ENCODE measurements around the gene MARVELD1.
"Not testable (repeated sequence)": the region's sequence is repeated elsewhere in the genome, so short reads cannot be mapped to it uniquely, and the experiment has no call there.

Gene MARVELD1

DNA sequence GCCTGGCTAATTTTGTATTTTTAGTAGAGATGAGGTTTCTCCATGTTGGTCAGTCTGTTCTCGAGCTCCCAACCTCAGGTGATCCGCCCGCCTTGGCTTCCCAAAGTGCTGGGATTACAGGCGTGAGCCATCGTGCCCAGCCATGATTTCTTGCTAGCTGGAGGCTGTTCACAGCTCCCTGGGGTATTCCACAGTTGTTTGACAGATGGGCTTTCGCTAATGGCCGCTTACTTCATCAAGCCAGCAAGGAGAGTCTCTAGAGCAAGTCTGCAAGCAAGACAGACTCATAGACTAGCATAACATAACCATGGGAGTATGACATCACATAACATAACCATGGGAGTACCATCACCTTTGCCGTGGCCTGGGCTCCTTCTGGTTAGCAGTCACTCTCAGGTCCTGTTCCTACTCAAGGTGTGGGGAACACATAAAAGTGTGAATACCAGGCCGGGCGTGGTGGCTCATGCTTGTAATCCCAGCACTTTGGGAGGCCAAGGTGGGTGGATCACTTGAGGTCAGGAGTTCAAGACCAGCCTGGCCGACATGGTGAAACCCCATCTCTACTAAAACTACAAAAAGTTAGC, 15.4 kb upstream of the MARVELD1 start:
- 79 to 93% methylated on average over 8 to 9 of the region's 11 CpGs for WGBS, 2 experiments (ENCODE audit: insufficient coverage in 2 of 2)

DNA sequence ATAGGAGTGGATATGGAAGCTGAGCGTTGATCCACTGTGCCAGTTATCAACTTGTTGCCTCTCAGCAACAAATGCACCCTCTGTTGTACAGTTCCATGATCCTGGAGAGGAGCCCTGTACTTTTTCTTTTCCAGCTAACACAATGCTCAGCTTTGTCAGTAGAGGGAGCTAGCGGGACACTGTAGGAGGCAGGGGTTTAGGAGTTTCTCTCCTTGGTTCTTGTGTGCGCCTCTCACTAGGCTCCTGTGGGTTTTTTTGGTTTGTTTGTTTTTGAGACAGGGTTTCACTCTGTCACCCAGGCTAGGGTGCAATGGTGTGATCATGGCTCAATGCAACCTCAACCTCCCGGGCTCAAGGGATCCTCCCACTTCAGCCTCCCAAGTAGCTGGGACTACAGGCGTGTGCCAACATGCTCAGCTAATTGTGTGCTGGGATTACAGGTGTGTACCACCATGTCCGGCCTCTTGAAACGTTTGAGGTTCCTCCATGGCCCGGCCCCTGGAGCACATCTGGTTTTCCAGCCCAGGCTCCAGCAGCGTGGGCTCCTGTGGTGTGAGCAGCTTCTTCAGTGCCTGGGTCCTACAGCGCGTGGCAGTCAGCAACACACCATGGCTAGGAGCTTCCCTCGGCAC, 12.0 kb upstream of the MARVELD1 start:
- no peaks in the 10 kb centered on the region for H3K9me3 ChIP-seq (ENCODE audit: control insufficient read depth, low read length)
- H3K27ac ChIP-seq (ENCODE audit: low read depth, low read length, severe bottlenecking) = no peak overlapping the region
- WGBS, 2 experiments (ENCODE audit: insufficient coverage in 2 of 2) = 55 to 77% methylated on average over 10 to 11 of the region's 12 CpGs
- H3K36me3 ChIP-seq (ENCODE audit: control insufficient read depth, insufficient read depth, low read length) = no peaks in the 10 kb centered on the region
- H3K4me3 ChIP-seq (ENCODE audit: extremely low read depth, insufficient read depth, low read length, poor library complexity, severe bottlenecking) = no peak overlapping the region
- H3K4me1 ChIP-seq (ENCODE audit: control insufficient read depth, insufficient read depth, low read length, poor library complexity, severe bottlenecking) = peaks cover 2% of the 10 kb centered on the region

More for the DNA sequence above, 15.4 kb upstream of the MARVELD1 start:
- H3K9me3 ChIP-seq (ENCODE audit: control insufficient read depth, low read length); H3K4me1 ChIP-seq (ENCODE audit: control insufficient read depth, insufficient read depth, low read length, poor library complexity, severe bottlenecking); H3K36me3 ChIP-seq (ENCODE audit: control insufficient read depth, insufficient read depth, low read length); H3K4me3 ChIP-seq (ENCODE audit: extremely low read depth, insufficient read depth, low read length, poor library complexity, severe bottlenecking); H3K27ac ChIP-seq (ENCODE audit: low read depth, low read length, severe bottlenecking): not testable (repeated sequence)

DNA sequence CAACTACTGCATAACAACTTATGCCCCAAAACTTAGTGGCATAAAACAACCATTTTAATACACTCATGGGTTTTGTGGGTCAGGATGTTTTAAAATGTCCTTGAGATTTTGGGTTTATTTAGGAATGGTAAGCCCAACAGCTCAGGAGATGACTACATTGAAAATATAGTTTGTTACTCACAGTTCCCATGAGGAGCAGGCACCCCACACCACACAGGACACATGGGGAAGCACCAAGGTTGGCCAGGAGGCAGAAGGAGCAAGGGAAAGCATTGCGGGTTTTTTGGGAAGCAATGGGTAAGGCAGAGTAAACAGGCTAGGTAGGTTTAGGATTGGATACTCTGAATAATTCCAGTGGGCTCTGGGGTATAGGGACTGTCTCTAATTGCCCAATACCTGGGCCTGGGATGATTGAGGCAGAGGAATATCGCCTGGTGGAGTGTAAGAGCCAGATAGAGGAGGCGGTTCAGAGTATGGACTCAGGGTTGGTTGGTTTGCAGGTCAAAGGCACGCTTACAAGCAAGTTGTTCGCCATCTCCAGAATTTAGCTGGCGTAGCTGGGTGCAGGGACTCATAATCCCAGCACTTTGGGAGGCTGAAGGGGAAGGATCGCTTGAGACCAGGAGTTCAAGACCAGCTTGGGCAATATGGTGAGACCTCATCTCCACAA, 10.0 kb upstream of the MARVELD1 start:
- WGBS, 2 experiments (ENCODE audit: insufficient coverage in 2 of 2) = 72 to 80% methylated on average over 5 to 6 of the region's 7 CpGs
- Histone ChIP-seq H3K4me1 (ENCODE audit: control insufficient read depth, insufficient read depth, low read length, poor library complexity, severe bottlenecking) (peaks cover 2% of the 10 kb centered on the region), H3K9me3 (ENCODE audit: control insufficient read depth, low read length) (no peaks in the 10 kb centered on the region), H3K36me3 (ENCODE audit: control insufficient read depth, insufficient read depth, low read length) (no peaks in the 10 kb centered on the region), H3K4me3 (ENCODE audit: extremely low read depth, insufficient read depth, low read length, poor library complexity, severe bottlenecking) (no peak overlapping the region), H3K27ac (ENCODE audit: low read depth, low read length, severe bottlenecking) (no peak overlapping the region)

DNA sequence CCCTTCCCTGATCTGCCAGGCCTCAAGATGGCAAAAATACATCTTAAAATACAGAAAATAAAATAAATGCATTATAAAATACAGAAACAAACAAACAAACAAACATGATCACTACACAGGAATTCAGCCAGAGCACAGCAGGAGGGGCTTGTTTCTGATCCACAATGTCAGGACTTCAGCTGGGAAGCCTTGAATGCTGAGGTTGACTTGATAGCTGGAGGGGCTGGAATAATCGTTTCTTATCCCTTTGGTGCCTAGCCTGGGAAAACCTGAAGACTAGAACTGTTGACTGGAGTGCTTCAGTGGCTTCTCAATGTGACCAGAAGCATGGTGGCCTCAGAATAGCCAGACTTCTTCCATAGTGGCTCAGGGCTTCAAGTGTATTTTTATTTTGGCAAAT, 9.2 kb upstream of the MARVELD1 start:
- WGBS, 2 experiments (ENCODE audit: insufficient coverage in 2 of 2) = 100% methylated on average over 1 of the region's 1 CpG; no CpG with 5 or more reads in 1 of the 2 experiments
- Histone ChIP-seq H3K4me1 (ENCODE audit: control insufficient read depth, insufficient read depth, low read length, poor library complexity, severe bottlenecking) (peaks cover 2% of the 10 kb centered on the region), H3K4me3 (ENCODE audit: extremely low read depth, insufficient read depth, low read length, poor library complexity, severe bottlenecking) (no peak overlapping the region), H3K27ac (ENCODE audit: low read depth, low read length, severe bottlenecking) (no peak overlapping the region), H3K9me3 (ENCODE audit: control insufficient read depth, low read length) (no peaks in the 10 kb centered on the region), H3K36me3 (ENCODE audit: control insufficient read depth, insufficient read depth, low read length) (no peaks in the 10 kb centered on the region)

DNA sequence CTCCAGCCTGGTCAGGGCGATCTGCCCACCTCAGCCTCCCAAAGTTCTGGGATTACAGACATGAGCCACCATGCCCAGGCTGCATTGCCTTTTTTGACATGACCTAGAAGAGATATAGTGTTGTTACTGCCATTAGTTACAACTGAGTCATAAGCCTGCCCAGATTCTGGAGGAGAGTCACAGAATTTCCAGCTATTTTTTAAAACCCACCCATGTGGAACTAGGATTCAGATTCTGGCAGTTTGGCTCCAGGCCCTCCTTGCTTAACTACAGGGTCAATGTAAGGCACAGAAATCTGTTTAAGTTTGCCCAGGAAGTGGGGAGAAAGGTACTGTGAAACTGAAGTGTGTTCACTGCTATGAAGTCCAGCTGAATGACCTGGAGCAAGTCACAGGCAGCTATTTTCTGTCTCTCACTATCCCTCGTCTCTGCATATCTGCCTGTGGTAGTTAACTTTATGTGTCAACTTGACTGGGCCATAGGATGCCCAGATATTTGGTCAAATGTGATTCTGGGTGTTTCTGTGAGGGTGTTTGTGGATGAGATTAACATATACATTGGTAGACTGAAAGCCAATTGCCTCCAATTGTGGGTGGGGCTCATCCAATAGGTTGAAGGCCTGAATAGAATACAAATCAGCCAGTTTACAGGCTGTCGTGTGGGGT, 8.4 kb upstream of the MARVELD1 start:
- Histone ChIP-seq H3K4me3 (ENCODE audit: extremely low read depth, insufficient read depth, low read length, poor library complexity, severe bottlenecking) (no peak overlapping the region), H3K36me3 (ENCODE audit: control insufficient read depth, insufficient read depth, low read length) (no peaks in the 10 kb centered on the region), H3K9me3 (ENCODE audit: control insufficient read depth, low read length) (no peaks in the 10 kb centered on the region), H3K4me1 (ENCODE audit: control insufficient read depth, insufficient read depth, low read length, poor library complexity, severe bottlenecking) (peaks cover 5% of the 10 kb centered on the region), H3K27ac (ENCODE audit: low read depth, low read length, severe bottlenecking) (no peak overlapping the region)
- 100% methylated on average over 2 of the region's 3 CpGs; no CpG with 5 or more reads in 1 of the 2 experiments for WGBS, 2 experiments (ENCODE audit: insufficient coverage in 2 of 2)

DNA sequence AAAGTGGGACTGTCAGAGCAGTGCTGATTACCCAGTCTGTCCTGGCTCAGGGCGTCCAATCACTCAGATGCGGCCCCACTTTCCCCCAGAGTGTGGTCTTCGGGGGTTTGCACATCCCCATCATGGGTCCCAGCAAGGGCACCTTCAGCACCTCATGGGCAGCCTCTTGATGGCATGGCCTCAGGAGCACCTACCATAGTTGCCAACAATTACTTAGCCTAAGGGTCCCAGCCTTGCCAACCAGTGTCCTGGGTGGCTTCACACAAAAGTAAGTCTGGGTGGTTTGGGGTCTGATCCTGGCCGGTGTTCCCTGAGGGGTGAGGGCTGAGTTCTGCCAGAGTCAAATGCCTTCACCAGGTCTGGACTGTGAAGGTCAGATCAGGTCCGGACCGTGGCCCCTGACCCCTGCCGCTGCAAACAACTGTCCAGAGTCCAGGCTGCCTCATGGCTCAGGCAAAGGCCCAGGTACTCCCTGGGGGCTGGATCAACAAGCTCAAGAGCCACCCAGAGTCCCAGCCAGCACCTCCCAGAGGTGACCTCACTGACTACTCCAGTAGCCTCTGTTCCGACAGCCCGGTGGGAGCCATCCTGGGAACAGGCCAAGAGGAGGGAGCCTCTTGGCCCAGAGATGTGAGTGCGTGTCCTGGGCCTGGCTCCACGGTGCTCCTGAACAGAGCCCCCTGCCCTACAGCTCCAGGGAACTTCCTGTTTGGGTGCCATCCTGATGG, 6.2 kb upstream of the MARVELD1 start:
- Histone ChIP-seq H3K36me3 (ENCODE audit: control insufficient read depth, insufficient read depth, low read length) (no peaks in the 10 kb centered on the region), H3K27ac (ENCODE audit: low read depth, low read length, severe bottlenecking) (no peak overlapping the region), H3K4me1 (ENCODE audit: control insufficient read depth, insufficient read depth, low read length, poor library complexity, severe bottlenecking) (peaks cover 5% of the 10 kb centered on the region), H3K4me3 (ENCODE audit: extremely low read depth, insufficient read depth, low read length, poor library complexity, severe bottlenecking) (no peak overlapping the region), H3K9me3 (ENCODE audit: control insufficient read depth, low read length) (no peaks in the 10 kb centered on the region)
- WGBS, 2 experiments (ENCODE audit: insufficient coverage in 2 of 2) = 92 to 95% methylated on average over 10 to 11 of the region's 11 CpGs

DNA sequence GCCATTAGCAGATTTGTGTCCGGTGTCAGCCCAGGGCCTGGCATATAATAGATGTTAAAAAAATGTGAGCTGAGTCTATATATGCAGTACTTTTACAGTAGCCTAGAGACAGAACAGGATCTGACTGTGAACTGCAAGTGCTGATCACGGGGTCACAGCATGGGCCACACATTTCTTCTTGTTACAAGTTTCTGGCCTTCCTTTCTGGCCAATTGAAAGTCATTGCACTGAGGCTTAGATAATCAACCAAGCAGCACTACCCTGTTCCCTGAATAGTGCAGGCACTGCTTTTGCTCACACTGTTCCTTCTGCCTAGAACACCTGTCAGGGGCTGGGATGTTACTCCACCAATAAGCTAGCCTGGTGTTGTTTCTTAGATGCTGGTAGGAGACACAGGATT, 5.4 kb upstream of the MARVELD1 start:
- no peaks in the 10 kb centered on the region for H3K36me3 ChIP-seq (ENCODE audit: control insufficient read depth, insufficient read depth, low read length)
- no peaks in the 10 kb centered on the region for H3K9me3 ChIP-seq (ENCODE audit: control insufficient read depth, low read length)
- no peak overlapping the region for H3K4me3 ChIP-seq (ENCODE audit: extremely low read depth, insufficient read depth, low read length, poor library complexity, severe bottlenecking)
- 86 to 96% methylated on average over 2 of the region's 2 CpGs for WGBS, 2 experiments (ENCODE audit: insufficient coverage in 2 of 2)
- no peak overlapping the region for H3K27ac ChIP-seq (ENCODE audit: low read depth, low read length, severe bottlenecking)
- peaks cover 10% of the 10 kb centered on the region for H3K4me1 ChIP-seq (ENCODE audit: control insufficient read depth, insufficient read depth, low read length, poor library complexity, severe bottlenecking)

DNA sequence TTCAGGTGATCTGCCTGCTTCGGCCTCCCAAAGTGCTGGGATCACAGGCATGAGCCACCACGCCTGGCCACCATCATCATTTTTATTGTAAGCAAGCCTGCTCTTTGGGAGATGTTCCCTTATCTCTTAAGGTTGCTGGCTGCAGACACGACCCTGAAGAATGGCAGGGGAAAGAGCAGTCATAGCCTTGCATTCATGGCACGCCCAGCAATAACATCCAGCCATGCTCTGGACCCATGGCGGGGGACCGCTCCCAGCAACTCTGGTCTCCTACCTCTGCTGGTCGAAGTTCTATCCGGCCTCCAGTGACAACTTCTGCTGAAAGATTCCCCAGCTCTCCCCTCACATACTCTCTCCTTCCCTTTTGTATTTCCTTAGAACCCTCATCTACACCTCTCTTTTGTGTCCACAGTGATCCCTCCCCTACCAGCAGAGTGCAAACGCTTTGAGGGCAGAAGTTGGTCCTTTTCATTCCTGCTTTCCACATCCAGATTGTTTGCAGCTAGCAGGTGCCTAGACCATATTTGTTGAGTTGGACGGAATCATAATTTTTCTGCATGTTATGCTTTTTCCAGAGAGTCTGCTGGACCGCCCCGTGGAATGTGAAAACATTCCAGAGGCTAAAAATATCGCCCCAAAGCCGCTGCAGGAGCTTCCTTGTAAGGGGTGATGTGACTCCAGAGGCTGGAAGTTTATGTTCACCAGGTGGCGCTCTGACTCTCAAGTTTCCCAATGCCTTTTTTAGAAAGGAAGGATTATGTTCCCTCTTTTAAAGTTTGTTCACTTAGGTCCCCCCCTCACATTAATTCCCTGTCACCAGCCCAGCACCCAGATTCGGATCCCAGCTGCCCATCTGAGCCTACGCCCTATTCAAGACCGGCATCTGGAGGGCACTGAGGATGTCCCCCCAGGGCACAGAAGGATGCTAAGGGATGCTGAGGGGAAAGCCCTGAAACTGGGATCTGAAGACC, 4.3 kb upstream of the MARVELD1 start:
- WGBS, 2 experiments (ENCODE audit: insufficient coverage in 2 of 2) = 46 to 60% methylated on average over 13 to 17 of the region's 18 CpGs
- no peaks in the 10 kb centered on the region for H3K36me3 ChIP-seq (ENCODE audit: control insufficient read depth, insufficient read depth, low read length)
- H3K9me3 ChIP-seq (ENCODE audit: control insufficient read depth, low read length) = no peaks in the 10 kb centered on the region
- no peak overlapping the region for H3K4me3 ChIP-seq (ENCODE audit: extremely low read depth, insufficient read depth, low read length, poor library complexity, severe bottlenecking)
- H3K4me1 ChIP-seq (ENCODE audit: control insufficient read depth, insufficient read depth, low read length, poor library complexity, severe bottlenecking) = peaks cover 12% of the 10 kb centered on the region
- H3K27ac ChIP-seq (ENCODE audit: low read depth, low read length, severe bottlenecking) = peak overlapping the region; percentile 26

DNA sequence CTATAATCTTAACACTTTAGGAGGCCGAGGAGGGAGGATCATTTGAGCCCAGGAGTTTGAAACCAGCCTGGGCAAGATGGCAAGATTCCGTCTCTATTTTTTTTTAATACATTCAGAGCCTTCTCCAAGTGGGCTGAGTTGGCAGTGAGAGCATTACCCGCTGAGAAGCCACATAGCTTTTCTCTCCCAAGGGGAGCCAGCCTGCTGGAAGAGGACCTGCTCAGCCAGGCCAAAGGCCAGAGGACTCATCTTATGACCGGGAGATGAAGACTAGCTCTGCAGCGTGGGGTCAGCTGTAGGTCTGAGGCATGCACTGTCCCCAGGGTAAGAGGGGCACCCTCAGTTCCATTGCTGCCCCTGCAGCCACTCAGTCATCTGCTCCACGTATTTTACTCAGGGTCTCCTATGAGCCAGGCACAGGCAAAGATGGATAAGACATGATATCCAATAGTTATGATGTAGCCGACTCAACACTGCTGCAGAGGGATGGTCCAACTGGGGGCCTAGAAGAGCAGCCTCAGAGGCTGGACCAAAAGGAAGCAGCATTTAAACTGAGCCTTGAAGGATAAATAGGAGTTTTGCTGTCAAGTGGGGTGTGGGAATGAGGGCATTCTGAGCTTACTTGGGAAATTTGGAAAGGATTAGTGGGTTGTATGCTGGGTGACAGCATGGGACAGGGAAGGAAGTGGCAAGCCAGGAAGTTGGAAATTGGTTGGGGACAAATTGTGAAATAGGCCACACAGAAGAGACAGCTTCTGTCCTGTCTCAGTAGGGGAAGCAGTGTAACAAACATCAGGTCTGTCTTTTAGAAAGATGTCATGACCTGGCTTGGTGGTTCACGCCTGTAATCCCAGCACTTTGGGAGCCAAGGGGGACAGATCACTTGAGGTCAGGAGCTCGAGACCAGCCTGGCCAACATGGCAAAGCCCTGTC, 1.6 kb upstream of the MARVELD1 start:
- Histone ChIP-seq H3K4me1 (ENCODE audit: control insufficient read depth, insufficient read depth, low read length, poor library complexity, severe bottlenecking) (peaks cover 23% of the 10 kb centered on the region), H3K4me3 (ENCODE audit: extremely low read depth, insufficient read depth, low read length, poor library complexity, severe bottlenecking) (no peak overlapping the region), H3K36me3 (ENCODE audit: control insufficient read depth, insufficient read depth, low read length) (peaks cover 11% of the 10 kb centered on the region), H3K9me3 (ENCODE audit: control insufficient read depth, low read length) (no peaks in the 10 kb centered on the region), H3K27ac (ENCODE audit: low read depth, low read length, severe bottlenecking) (no peak overlapping the region)
- 96 to 97% methylated on average over 4 to 9 of the region's 9 CpGs for WGBS, 2 experiments (ENCODE audit: insufficient coverage in 2 of 2)

Measured in mesodermal cell (in vitro differentiated cells).